GM21723 (cell line): Measurements from ENCODE around the gene EHMT1.
"Not testable (repeated sequence)": the region's sequence is repeated elsewhere in the genome, so short reads cannot be mapped to it uniquely, and the experiment has no call there.

Experiments used
- ATAC-seq: cut with Tn5 transposase; IDR thresholded peaks from one replicate; pipeline ENCODE4 v1.9.1; 2021; ENCODE audit warnings: mild to moderate bottlenecking, moderate library complexity; ENCODE audit not compliant: unreplicated experiment

Gene EHMT1

GRCh38 chr9:137614631-137615386, 4.0 kb upstream of the EHMT1 start:
- ATAC-seq, result no peak

- no peak for ATAC-seq
These were observed 3.4 kb upstream of the EHMT1 start for GRCh38 chr9:137615387-137615871.

GRCh38 chr9:137619240-137620047, 639 bp downstream of the EHMT1 start:
- ATAC-seq, result peak; percentile 15

- ATAC-seq, result no peak
These were observed 1.2 kb downstream of the EHMT1 start for GRCh38 chr9:137620048-137620405.

GRCh38 chr9:137620581-137620980, 1.8 kb downstream of the EHMT1 start:
- ATAC-seq, result no peak

GRCh38 chr9:137621131-137621757, 2.4 kb downstream of the EHMT1 start:
- no peak for ATAC-seq

GRCh38 chr9:137622211-137622610, 3.4 kb downstream of the EHMT1 start:
- not testable (repeated sequence) for ATAC-seq

GRCh38 chr9:137626464-137626863, 7.7 kb downstream of the EHMT1 start:
- no peak for ATAC-seq

- not testable (repeated sequence) for ATAC-seq
These were observed 8.6 kb downstream of the EHMT1 start for GRCh38 chr9:137627406-137627805.

- no peak for ATAC-seq
These were observed 11.3 kb downstream of the EHMT1 start for GRCh38 chr9:137630126-137630525.

GRCh38 chr9:137630679-137631078, 11.9 kb downstream of the EHMT1 start:
- ATAC-seq, result no peak

GRCh38 chr9:137631345-137632229, 12.8 kb downstream of the EHMT1 start:
- no peak for ATAC-seq

- no peak for ATAC-seq
These were observed 13.7 kb downstream of the EHMT1 start for GRCh38 chr9:137632230-137633161.

GRCh38 chr9:137634016-137634415, 15.2 kb downstream of the EHMT1 start:
- no peak for ATAC-seq

GRCh38 chr9:137638680-137639079, 19.9 kb downstream of the EHMT1 start:
- no peak for ATAC-seq

- ATAC-seq, result no peak
These were observed 20.7 kb downstream of the EHMT1 start for GRCh38 chr9:137639303-137640051.

GRCh38 chr9:137640862-137641261, 22.1 kb downstream of the EHMT1 start:
- ATAC-seq, result no peak

- no peak for ATAC-seq
These were observed 23.4 kb downstream of the EHMT1 start for GRCh38 chr9:137642118-137642601.

GRCh38 chr9:137642892-137643291, 24.1 kb downstream of the EHMT1 start:
- ATAC-seq, result no peak
